HepG2 (cell line): ENCODE results near the gene YY1. TPM values are rescaled to one million over a fixed set of nuclear protein-coding genes. Genes with fewer than 3 reads are reported as not detected.

Source experiments
- ATAC-seq: fragments of 200-7000 bp; cut with Tn5 transposase; 3 replicates; pipeline ENCODE4 v1.9.1; 2020; ENCODE audit warnings: mild to moderate bottlenecking, moderate library complexity
- BruUV-seq: library from RNA; stranded (reverse); fragments of 400-500 nt; replicated peaks from 2 replicates; lab custom pipeline; 2021; lab: Mats Ljungman, UMichigan
- CTCF ChIA-PET: fragments of 300-600 bp; formaldehyde crosslinking; extraction: SDS; loops from one replicate; lab custom pipeline; 2021; ENCODE audit warnings: low total read pairs, inconsistent platforms, low intra/inter-chr PET ratio; lab: Yijun Ruan, JAX
- POLR2A ChIA-PET: fragments of 350-600 bp; sonication (Branson Sonifier 250); formaldehyde crosslinking; loops from one replicate; lab custom pipeline; 2020; ENCODE audit warnings: antibody characterized with exemption, inconsistent platforms; lab: Yijun Ruan, JAX
- DNase-seq: peaks from one replicate; pipeline ENCODE4 v3.0.0-alpha.2; 2015; ENCODE audit warnings: low spot score
- FAIRE-seq: peaks from 3 replicates; lab custom pipeline; 2011; peaks lifted over from hg19 to GRCh38; lab: Jason Lieb, UNC
- H2AFZ ChIP-seq: one replicate; pipeline ENCODE4 v1.6.1; 2011; ENCODE audit warnings: low read length, inconsistent platforms
- H3K27ac ChIP-seq: fragments of 300-600 bp; 3 replicates; pipeline ENCODE4 v1.8.0; 2011; ENCODE audit warnings: mixed run types, mild to moderate bottlenecking, mixed read lengths, low read length, inconsistent platforms; ENCODE audit not compliant: insufficient read depth; ENCODE audit errors: extremely low read length
- H3K27me3 ChIP-seq, 2 experiments: fragments of 200-600 bp in 1 of 2; 2 replicates in 1 of 2; 3 replicates in 1 of 2; pipeline versions ENCODE4 v1.6.0 to v1.8.0; 2011; ENCODE audit warnings: low read length in 2 of 2, mild to moderate bottlenecking in 2 of 2, moderate library complexity in 2 of 2, inconsistent platforms in 1 of 2; ENCODE audit not compliant: insufficient read depth in 2 of 2, control insufficient read depth in 1 of 2
- H3K36me3 ChIP-seq, 2 experiments: fragments of 200-600 bp in 1 of 2; replicated peaks in 1 of 2; 2 replicates in 1 of 2; 3 replicates in 1 of 2; pipeline versions ENCODE4 v1.5.1 to v1.8.0; 2011; ENCODE audit warnings: low read length in 2 of 2, inconsistent platforms in 1 of 2; ENCODE audit not compliant: insufficient read depth in 2 of 2, control insufficient read depth in 1 of 2
- H3K4me1 ChIP-seq: 2 replicates; pipeline ENCODE4 v1.5.1; 2012; ENCODE audit warnings: low read length, inconsistent platforms; ENCODE audit not compliant: insufficient read depth
- H3K4me2 ChIP-seq: 2 replicates; pipeline ENCODE4 v1.6.0; 2011; ENCODE audit warnings: low read depth, low read length, inconsistent platforms
- H3K4me3 ChIP-seq, 3 experiments: fragments of 200-600 bp in 1 of 3; sonication (generic), shearing (Covaris generic) in 1 of 3; replicated peaks in 1 of 3; 2 replicates each; pipeline ENCODE4 v1.5.1; 2011 to 2016; ENCODE audit warnings: low read length in 3 of 3, inconsistent platforms in 2 of 3, low read depth in 2 of 3, mild to moderate bottlenecking in 2 of 3, control low read depth in 1 of 3, mixed read lengths in 1 of 3; ENCODE audit not compliant: insufficient read depth in 1 of 3
- H3K79me2 ChIP-seq: one replicate; pipeline ENCODE4 v1.6.1; 2011; ENCODE audit warnings: low read length, inconsistent platforms; ENCODE audit not compliant: insufficient read depth
- H3K9ac ChIP-seq: 2 replicates; pipeline ENCODE4 v1.6.0; 2011; ENCODE audit warnings: mild to moderate bottlenecking, low read depth, low read length, inconsistent platforms; ENCODE audit not compliant: insufficient read depth
- H3K9me3 ChIP-seq: 2 replicates; pipeline ENCODE4 v1.5.1; 2012; ENCODE audit warnings: mild to moderate bottlenecking, low read length
- H4K20me1 ChIP-seq: 2 replicates; pipeline ENCODE4 v1.6.0; 2011; ENCODE audit warnings: inconsistent platforms, mild to moderate bottlenecking, low read length, moderate library complexity; ENCODE audit not compliant: insufficient read depth
- AGO2 ChIP-seq: fragments of 200-400 bp; formaldehyde crosslinking; optimal IDR thresholded peaks from 2 replicates; pipeline ENCODE3; 2017; ENCODE audit warnings: mild to moderate bottlenecking, low read depth, low read length, moderate library complexity
- ARNTL ChIP-seq: sonication (generic); formaldehyde crosslinking; IDR thresholded peaks from 2 replicates; pipeline ENCODE4 v1.4.0; 2020; ENCODE audit warnings: mild to moderate bottlenecking, missing genetic modification reagents
- CHCHD3 ChIP-seq: sonication (generic); formaldehyde crosslinking; IDR thresholded peaks from 2 replicates; pipeline ENCODE4 v1.8.0; 2022; ENCODE audit warnings: mild to moderate bottlenecking, missing genetic modification reagents, moderate library complexity
- NONO ChIP-seq, 2 experiments: fragments of 450-650 bp in 1 of 2; sonication (generic) in 1 of 2; formaldehyde crosslinking in 1 of 2; IDR thresholded peaks in 1 of 2; conservative IDR thresholded peaks in 1 of 2; 2 replicates each; pipeline versions ENCODE4 v1.6.1 to v1.8.0; 2017 to 2022; ENCODE audit warnings: mild to moderate bottlenecking in 1 of 2, missing genetic modification reagents in 1 of 2, moderate library complexity in 1 of 2
- PRPF4 ChIP-seq: fragments of 200-400 bp; formaldehyde crosslinking; IDR thresholded peaks from 2 replicates; pipeline ENCODE4 v1.6.1; 2016; ENCODE audit warnings: low read length, low read depth; ENCODE audit not compliant: poor library complexity, severe bottlenecking
- SNRNP70 ChIP-seq: fragments of 200-400 bp; formaldehyde crosslinking; IDR thresholded peaks from 2 replicates; pipeline ENCODE4 v1.6.1; 2017; ENCODE audit warnings: mild to moderate bottlenecking, low read depth, low read length, moderate library complexity
- TAF1 ChIP-seq: sonication (generic); formaldehyde crosslinking; IDR thresholded peaks from 2 replicates; pipeline ENCODE4 v1.4.0; 2020; ENCODE audit warnings: missing genetic modification reagents
- TBL1XR1 ChIP-seq: fragments of 150-350 bp; IDR thresholded peaks from 2 replicates; pipeline ENCODE4 v1.6.1; 2014; ENCODE audit warnings: borderline replicate concordance, low read length; ENCODE audit not compliant: partially characterized antibody
- ZBTB38 ChIP-seq: sonication (generic); formaldehyde crosslinking; IDR thresholded peaks from 2 replicates; pipeline ENCODE4 v1.5.1; 2020; ENCODE audit warnings: mild to moderate bottlenecking, missing genetic modification reagents
- ZBTB7B ChIP-seq: sonication (generic); formaldehyde crosslinking; IDR thresholded peaks from 2 replicates; pipeline ENCODE4 v1.4.0; 2020; ENCODE audit warnings: missing genetic modification reagents
- ZNF225 ChIP-seq: sonication (generic); formaldehyde crosslinking; IDR thresholded peaks from 2 replicates; pipeline ENCODE4 v1.4.0; 2020; ENCODE audit warnings: mild to moderate bottlenecking, missing genetic modification reagents
- ZNF333 ChIP-seq: sonication (generic); formaldehyde crosslinking; IDR thresholded peaks from 2 replicates; pipeline ENCODE4 v1.4.0; 2020; ENCODE audit warnings: mild to moderate bottlenecking, missing genetic modification reagents, borderline replicate concordance
- ZNF546 ChIP-seq: sonication (generic); formaldehyde crosslinking; conservative IDR thresholded peaks from 2 replicates; pipeline ENCODE4 v1.8.1; 2023; ENCODE audit warnings: mild to moderate bottlenecking, missing genetic modification reagents
- WGBS: methylation state at CpG from one replicate; pipeline ENCODE4 v1.1.6; 2017; ENCODE audit warnings: low lambda C conversion rate; 5-methylcytosine and 5-hydroxymethylcytosine counted together
- in situ Hi-C: cut with HindIII; loops from 2 replicates; pipeline ENCODE4 v1.10.0; 2017; ENCODE audit warnings: low pct_unique_long_range_greater_than_20kb; ENCODE audit not compliant: extremely low pct_ligation_motif_present
- intact Hi-C: fragments of 100-400 bp; cut with micrococcal nuclease; formaldehyde crosslinking; loops from one replicate; pipeline ENCODE4 v1.10.0; 2022; ENCODE audit not compliant: unreplicated experiment
- polyA plus RNA-seq, 8 experiments: library from polyadenylated mRNA; depleted of rRNA in 3 of 8; stranded (reverse) in 7 of 8; unstranded in 1 of 8; fragments of >200 nt; fragmentation: Illumina TruSeq in 4 of 8; extraction: Trizol in 4 of 8; gene quantifications; 2 replicates each; pipeline versions ENCODE4 v1.2.1 to v1.2.3, GENCODE V29; 2011 to 2016; ENCODE audit warnings: low read depth in 4 of 8, missing spikeins in 1 of 8, mixed read lengths in 1 of 8; ENCODE audit not compliant: insufficient read depth in 1 of 8
- total RNA-seq, 5 experiments: library from RNA; depleted of rRNA; stranded (reverse); fragments of >200 nt; fragmentation: Illumina TruSeq; extraction: Trizol; gene quantifications; 2 replicates each; pipeline ENCODE4 v1.2.3, GENCODE V29; 2016; ENCODE audit warnings: low read depth in 1 of 5
- TF ChIP-seq, protein P1 (sequence below): sonication (generic); formaldehyde crosslinking; IDR thresholded peaks from 2 replicates; pipeline ENCODE4 v1.5.1; 2020; ENCODE audit warnings: mild to moderate bottlenecking, missing genetic modification reagents, moderate library complexity
- TF ChIP-seq, protein P2 (sequence below): sonication (generic); formaldehyde crosslinking; IDR thresholded peaks from 2 replicates; pipeline ENCODE4 v1.8.1; 2023; ENCODE audit warnings: mild to moderate bottlenecking, missing genetic modification reagents, borderline replicate concordance

YY1 gene
- total and polyA plus RNA-seq, 2 of the 13 experiments (the other 11 are each of a cell fraction or from before 2014, with no cell fraction given): 29.4 to 68.1 TPM

DNA sequence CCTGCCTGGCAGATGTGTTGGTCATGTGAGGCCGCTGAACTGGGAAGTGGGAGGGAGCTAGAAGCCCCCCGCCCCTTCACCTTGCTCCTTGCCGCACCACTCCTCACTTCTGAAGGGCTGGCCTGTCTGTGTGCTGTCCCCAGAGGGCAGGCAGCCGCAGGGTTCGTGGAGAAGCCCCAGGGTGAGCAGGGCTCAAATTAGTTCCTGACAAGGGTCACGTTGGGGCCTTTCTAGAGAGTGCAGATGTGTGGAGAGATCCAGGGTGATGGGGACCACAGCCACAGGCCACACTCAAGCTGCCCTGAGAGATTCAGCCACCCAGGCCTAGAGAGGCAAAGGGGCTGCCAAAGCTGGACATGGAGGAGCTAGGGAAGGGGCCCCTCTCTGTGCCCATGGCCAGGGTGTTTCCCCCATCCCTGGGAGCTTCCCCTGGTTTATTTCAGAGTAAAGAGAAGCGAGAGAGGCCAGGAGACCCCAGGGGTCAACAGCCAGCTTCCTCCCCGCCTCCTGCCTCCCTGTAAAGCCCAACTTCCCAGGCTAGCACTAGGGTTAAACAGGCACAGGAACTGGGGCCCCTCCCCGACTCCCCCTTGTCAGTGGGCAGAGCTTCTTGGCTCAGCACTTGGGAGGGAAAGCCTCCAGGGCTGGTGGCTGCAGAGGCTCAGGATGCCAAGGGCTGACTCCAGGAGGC is 51.1 kb downstream of the YY1 start:
- H3K4me3 ChIP-seq: peak overlapping the region in 1 of 3 experiments; percentile 54; a peak in 2 of 6 replicates
- no peaks in the 10 kb centered on the region for H3K27me3 ChIP-seq
- FAIRE-seq: no peak
- no peaks in the 10 kb centered on the region for H3K79me2 ChIP-seq
- CTCF ChIA-PET: no interaction called here
- no peak for TF ChIP-seq ZNF333 (CRISPR knock-in tag)
- 0 out of 2 replicates have a peak, but pooled peaks have one; percentile 23 for TF ChIP-seq ZBTB38 (CRISPR knock-in tag)
- TF ChIP-seq AGO2: peak; percentile 50
- TF ChIP-seq ZNF546 (CRISPR knock-in tag): 0 out of 2 replicates have a peak, but pooled peaks have one; percentile 31
- TF ChIP-seq PRPF4: no peak
- no peak for TF ChIP-seq SNRNP70
- TF ChIP-seq ARNTL (CRISPR knock-in tag): no peak
- no peak for TF ChIP-seq CHCHD3 (CRISPR knock-in tag)
- TF ChIP-seq ZNF225: no peak
- no peak for TF ChIP-seq TBL1XR1
- no peak for TF ChIP-seq ZBTB7B (CRISPR knock-in tag)
- TF ChIP-seq NONO (IDR thresholded peaks at IDR 0.05): no peak
- TF ChIP-seq NONO (CRISPR knock-in tag; conservative IDR thresholded peaks at IDR 0.05): no peak
- TF ChIP-seq, protein P1, sequence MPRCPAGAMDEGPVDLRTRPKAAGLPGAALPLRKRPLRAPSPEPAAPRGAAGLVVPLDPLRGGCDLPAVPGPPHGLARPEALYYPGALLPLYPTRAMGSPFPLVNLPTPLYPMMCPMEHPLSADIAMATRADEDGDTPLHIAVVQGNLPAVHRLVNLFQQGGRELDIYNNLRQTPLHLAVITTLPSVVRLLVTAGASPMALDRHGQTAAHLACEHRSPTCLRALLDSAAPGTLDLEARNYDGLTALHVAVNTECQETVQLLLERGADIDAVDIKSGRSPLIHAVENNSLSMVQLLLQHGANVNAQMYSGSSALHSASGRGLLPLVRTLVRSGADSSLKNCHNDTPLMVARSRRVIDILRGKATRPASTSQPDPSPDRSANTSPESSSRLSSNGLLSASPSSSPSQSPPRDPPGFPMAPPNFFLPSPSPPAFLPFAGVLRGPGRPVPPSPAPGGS (CRISPR knock-in tag): 0 out of 2 replicates have a peak, but pooled peaks have one; percentile 20
- no peak for TF ChIP-seq TAF1 (CRISPR knock-in tag)
- TF ChIP-seq, protein P2, sequence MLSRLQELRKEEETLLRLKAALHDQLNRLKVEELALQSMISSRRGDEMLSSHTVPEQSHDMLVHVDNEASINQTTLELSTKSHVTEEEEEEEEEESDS (CRISPR knock-in tag): no peak
- intact Hi-C loops (loop anchor here (2.0 kb wide), 1 partner anchor 15 kb away; no protein-coding TSS in a partner anchor), in situ Hi-C loops (no loop called here)
- H2AFZ ChIP-seq: no peak overlapping the region
- no peaks in the 10 kb centered on the region; a peak in 1 of 5 replicates for H3K36me3 ChIP-seq
- peak overlapping the region; percentile 60 for H3K9ac ChIP-seq
- H3K4me1 ChIP-seq: peaks cover 77% of the 10 kb centered on the region
- peak overlapping the region; percentile 86 for H3K27ac ChIP-seq
- POLR2A ChIA-PET: interaction anchor here (0.9 to 1.7 kb wide), 7 partner anchors 12 to 97 kb away, joined by 3 to 8 read pairs (median 6); partner anchors contain the start of gene SLC25A29
- no peaks in the 10 kb centered on the region for H4K20me1 ChIP-seq
- H3K9me3 ChIP-seq: no peaks in the 10 kb centered on the region
- no peak for DNase-seq
- peak; percentile 2 for ATAC-seq
- BruUV-seq: TSS peak; percentile 57
- H3K4me2 ChIP-seq: peak overlapping the region; percentile 61
- WGBS: 57% methylated on average over 5 of the region's 9 CpGs
